WI38 (cell line): ENCODE measurements around the gene ZNF519.
"Not testable (repeated sequence)": the region's sequence is repeated elsewhere in the genome, so short reads cannot be mapped to it uniquely, and the experiment has no call there.

Experiments
- H3K4me3 ChIP-seq: 2 replicates; pipeline ENCODE4 v1.5.1; 2011; ENCODE audit warnings: low read depth, mild to moderate bottlenecking, control low read depth, low read length
- CTCF ChIP-seq: IDR thresholded peaks from 2 replicates; pipeline ENCODE4 v1.5.1; 2012; ENCODE audit warnings: low read depth, mild to moderate bottlenecking, control low read depth, low read length

ZNF519 gene

GRCh38 chr18:14149916-14150420, 17.7 kb upstream of the ZNF519 start:
- H3K4me3 ChIP-seq: not testable (repeated sequence)

- H3K4me3 ChIP-seq: not testable (repeated sequence)
Observed at GRCh38 chr18:14149121-14149850, 17.1 kb upstream of the ZNF519 start.

- not testable (repeated sequence) for H3K4me3 ChIP-seq
Observed at GRCh38 chr18:14147935-14148865, 16.0 kb upstream of the ZNF519 start.

- not testable (repeated sequence) for H3K4me3 ChIP-seq
Observed at GRCh38 chr18:14146771-14147170, 14.5 kb upstream of the ZNF519 start.

GRCh38 chr18:14145581-14146338, 13.5 kb upstream of the ZNF519 start:
- H3K4me3 ChIP-seq: not testable (repeated sequence)

GRCh38 chr18:14145021-14145420, 12.8 kb upstream of the ZNF519 start:
- H3K4me3 ChIP-seq: not testable (repeated sequence)

GRCh38 chr18:14144628-14144895, 12.3 kb upstream of the ZNF519 start:
- H3K4me3 ChIP-seq: no peak overlapping the region
- no peak for TF ChIP-seq CTCF

- not testable (repeated sequence) for H3K4me3 ChIP-seq
Observed at GRCh38 chr18:14143871-14144627, 11.8 kb upstream of the ZNF519 start.

GRCh38 chr18:14143396-14143795, 11.2 kb upstream of the ZNF519 start:
- not testable (repeated sequence) for H3K4me3 ChIP-seq

GRCh38 chr18:14142177-14142576, 9.9 kb upstream of the ZNF519 start:
- H3K4me3 ChIP-seq: not testable (repeated sequence)

- H3K4me3 ChIP-seq: not testable (repeated sequence)
Observed at GRCh38 chr18:14139583-14139982, 7.3 kb upstream of the ZNF519 start.

GRCh38 chr18:14137971-14138370, 5.7 kb upstream of the ZNF519 start:
- not testable (repeated sequence) for H3K4me3 ChIP-seq

GRCh38 chr18:14131696-14132270, 452 bp downstream of the ZNF519 start:
- peak overlapping the region; percentile 73 for H3K4me3 ChIP-seq

GRCh38 chr18:14130804-14131203, 1.4 kb downstream of the ZNF519 start:
- H3K4me3 ChIP-seq: not testable (repeated sequence)
